ENCODE measurements around the gene ATXN1. TPM values are rescaled to one million over a fixed set of nuclear protein-coding genes. Genes with fewer than 3 reads are reported as not detected.

Gene ATXN1
- total RNA-seq, 2 donors from 2014 or later, result 34.6 to 36.7 TPM

- DNase-seq, result no peak
- ATAC-seq, result no peak
Measured at GRCh38 chr6:16730738-16731477, 30.4 kb downstream of the ATXN1 start.

GRCh38 chr6:16729744-16730143 is 31.5 kb downstream of the ATXN1 start:
- ATAC-seq (no peak), DNase-seq (no peak)
- intact Hi-C loops (cut with DNase I), result no loop called here

More at GRCh38 chr6:16730738-16731477, 30.4 kb downstream of the ATXN1 start:
- intact Hi-C loops (cut with DNase I), result no loop called here

GRCh38 chr6:16729183-16729691 is 32.0 kb downstream of the ATXN1 start:
- intact Hi-C loops (cut with DNase I), result no loop called here
- DNase-seq (no peak), ATAC-seq (no peak)

- intact Hi-C loops (cut with DNase I), result no loop called here
- ATAC-seq (no peak), DNase-seq (no peak)
Measured at GRCh38 chr6:16728513-16729182, 32.6 kb downstream of the ATXN1 start.

GRCh38 chr6:16727996-16728395 is 33.3 kb downstream of the ATXN1 start:
- peak; percentile 18 to 21 for ATAC-seq
- intact Hi-C loops (cut with DNase I), result no loop called here
- no peak for DNase-seq

GRCh38 chr6:16725145-16725864 is 36.0 kb downstream of the ATXN1 start:
- no peak for DNase-seq
- intact Hi-C loops (cut with DNase I), result no loop called here
- peak; percentile 46 to 74 for ATAC-seq

GRCh38 chr6:16723826-16724225 is 37.4 kb downstream of the ATXN1 start:
- ATAC-seq (peak; percentile 50 to 84), DNase-seq (no peak)
- intact Hi-C loops (cut with DNase I), result no loop called here

GRCh38 chr6:16723402-16723801 is 37.9 kb downstream of the ATXN1 start:
- ATAC-seq (no peak), DNase-seq (no peak)
- intact Hi-C loops (cut with DNase I), result no loop called here

- no peak for DNase-seq
- intact Hi-C loops (cut with DNase I), result no loop called here
- ATAC-seq, result no peak
Measured at GRCh38 chr6:16722630-16723029, 38.6 kb downstream of the ATXN1 start.

- DNase-seq (no peak), ATAC-seq (no peak)
- intact Hi-C loops (cut with DNase I), result no loop called here
Measured at GRCh38 chr6:16721977-16722376, 39.3 kb downstream of the ATXN1 start.

GRCh38 chr6:16720861-16721260 is 40.4 kb downstream of the ATXN1 start:
- intact Hi-C loops (cut with DNase I), result no loop called here
- no peak for DNase-seq
- ATAC-seq, result no peak

GRCh38 chr6:16719488-16719887 is 41.8 kb downstream of the ATXN1 start:
- intact Hi-C loops (cut with DNase I), result no loop called here
- DNase-seq (no peak), ATAC-seq (no peak)

- ATAC-seq, result no peak
- intact Hi-C loops (cut with DNase I), result no loop called here
Measured at GRCh38 chr6:16718356-16718755, 42.9 kb downstream of the ATXN1 start.

GRCh38 chr6:16717275-16717942 is 43.9 kb downstream of the ATXN1 start:
- ATAC-seq (no peak), DNase-seq (no peak)
- intact Hi-C loops (cut with DNase I), result no loop called here

More at GRCh38 chr6:16718356-16718755, 42.9 kb downstream of the ATXN1 start:
- DNase-seq, result no peak

GRCh38 chr6:16716321-16716858 is 44.9 kb downstream of the ATXN1 start:
- DNase-seq (no peak), ATAC-seq (no peak)
- intact Hi-C loops (cut with DNase I), result no loop called here

- ATAC-seq (no peak), DNase-seq (no peak)
- intact Hi-C loops (cut with DNase I), result no loop called here
Measured at GRCh38 chr6:16713597-16713996, 47.7 kb downstream of the ATXN1 start.

- peak; percentile 58 for DNase-seq
- peak; percentile 76 to 95 for ATAC-seq
- intact Hi-C loops (cut with DNase I), result no loop called here
Measured at GRCh38 chr6:16712931-16713484, 48.3 kb downstream of the ATXN1 start.

- intact Hi-C loops (cut with DNase I), result no loop called here
Measured at GRCh38 chr6:16712255-16712930, 48.9 kb downstream of the ATXN1 start.

More at GRCh38 chr6:16712255-16712930, 48.9 kb downstream of the ATXN1 start:
- ATAC-seq, result peak; percentile 45 to 61
- no peak for DNase-seq
